ENCODE data around the gene OR10AD1.
"Not testable (repeated sequence)": the region's sequence is repeated elsewhere in the genome, so short reads cannot be mapped to it uniquely, and the experiment has no call there.

Gene OR10AD1, protein sequence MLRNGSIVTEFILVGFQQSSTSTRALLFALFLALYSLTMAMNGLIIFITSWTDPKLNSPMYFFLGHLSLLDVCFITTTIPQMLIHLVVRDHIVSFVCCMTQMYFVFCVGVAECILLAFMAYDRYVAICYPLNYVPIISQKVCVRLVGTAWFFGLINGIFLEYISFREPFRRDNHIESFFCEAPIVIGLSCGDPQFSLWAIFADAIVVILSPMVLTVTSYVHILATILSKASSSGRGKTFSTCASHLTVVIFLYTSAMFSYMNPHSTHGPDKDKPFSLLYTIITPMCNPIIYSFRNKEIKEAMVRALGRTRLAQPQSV

GRCh38 chr12:48203192-48203591, at the start of gene OR10AD1:
Gene OR10AD1, minus strand, starts transcription at chr12:48203292. Its CDS starts 0 bp downstream, at chr12:48203292.
- no peak for DNase-seq

DNA sequence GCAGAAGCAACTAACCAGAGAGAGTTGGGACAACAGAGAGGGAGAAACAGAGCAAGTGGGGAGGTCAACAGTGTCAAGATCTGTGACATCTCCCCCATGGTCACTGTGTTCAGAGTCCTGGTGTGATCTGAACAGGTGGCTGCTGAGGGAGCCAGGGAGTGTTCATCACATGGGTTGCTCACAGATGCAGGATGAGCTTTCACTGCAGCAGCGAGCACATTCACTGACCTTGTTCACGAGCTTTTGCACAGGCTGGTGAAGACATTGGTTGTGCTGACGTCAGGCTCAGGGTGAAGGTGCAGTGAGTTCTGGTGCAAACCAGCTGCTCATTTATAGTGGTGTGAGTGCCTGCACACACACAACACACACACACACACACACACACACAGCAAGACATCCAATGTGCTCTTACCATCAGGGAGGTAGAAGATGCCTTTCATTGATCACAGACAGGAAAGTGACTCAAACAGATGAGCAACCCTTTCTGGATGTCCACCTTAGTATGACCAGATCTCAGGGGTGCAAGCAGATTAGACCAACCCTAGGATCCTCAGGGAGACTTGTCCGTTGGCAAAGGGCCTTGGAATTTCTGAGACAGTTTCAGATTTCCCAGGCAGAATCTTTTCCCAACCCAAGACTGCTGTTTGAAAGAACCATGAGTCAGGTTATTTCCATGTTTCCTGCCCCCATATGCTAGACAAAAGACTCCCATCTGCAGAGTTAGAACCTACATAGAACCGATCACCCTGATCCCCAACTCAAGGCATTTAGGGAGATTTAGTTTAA, 44.3 kb upstream of the OR10AD1 start:
- no peak for DNase-seq

GRCh38 chr12:48237162-48237561, 34.1 kb upstream of the OR10AD1 start:
- DNase-seq: no peak

DNA sequence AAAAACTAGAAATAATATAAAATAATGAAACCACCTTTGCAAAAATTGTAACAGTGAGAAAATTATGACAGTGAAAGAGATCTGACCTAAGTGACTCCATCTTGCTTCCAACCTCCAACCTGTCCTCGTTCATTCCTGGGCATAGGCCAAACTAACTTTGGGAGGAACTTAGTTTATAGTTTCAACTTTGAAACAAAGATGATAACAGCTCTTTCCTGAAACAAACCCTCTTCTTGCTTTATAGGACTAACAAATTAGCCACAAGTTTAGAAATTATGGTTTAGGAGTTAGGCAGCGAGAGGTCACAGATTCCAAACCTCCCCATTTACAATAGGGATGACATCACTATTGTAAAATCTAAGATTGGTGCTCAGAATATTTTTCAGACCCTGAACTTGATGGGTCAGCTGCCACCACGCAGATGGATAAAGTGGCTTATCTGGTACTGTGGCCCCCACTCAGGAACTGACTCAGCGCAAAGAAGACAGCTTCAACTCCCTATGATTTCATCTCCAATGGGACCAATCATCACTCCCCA, 32.8 kb upstream of the OR10AD1 start:
- DNase-seq: no peak

GRCh38 chr12:48231169-48231958, 28.3 kb upstream of the OR10AD1 start:
- not testable (repeated sequence) for DNase-seq

- DNase-seq: not testable (repeated sequence)
These were observed 21.4 kb upstream of the OR10AD1 start for GRCh38 chr12:48224533-48224932.

GRCh38 chr12:48221645-48222044, 18.6 kb upstream of the OR10AD1 start:
- DNase-seq: no peak

DNA sequence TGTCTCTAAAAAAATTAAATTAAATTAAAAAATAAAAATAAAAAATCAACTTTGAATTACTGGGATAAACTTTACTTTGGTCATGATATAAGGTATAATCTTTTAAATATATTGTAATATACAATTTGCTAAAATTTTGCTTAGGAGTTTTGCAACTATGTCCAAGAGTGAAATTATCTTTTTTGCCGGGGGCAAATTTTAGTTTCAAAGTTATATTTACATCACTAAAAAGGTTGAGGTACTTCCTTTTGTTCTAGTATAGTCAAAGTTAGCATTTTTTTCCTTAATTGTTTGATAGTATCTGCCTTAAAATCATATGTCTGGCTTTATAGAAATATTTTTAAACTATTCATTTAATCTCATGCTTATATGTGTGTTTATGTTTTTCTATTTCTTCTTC, 17.6 kb upstream of the OR10AD1 start:
- no peak for DNase-seq

- no peak for DNase-seq
These were observed 16.5 kb upstream of the OR10AD1 start for GRCh38 chr12:48219631-48220030.

GRCh38 chr12:48216785-48217184, 13.7 kb upstream of the OR10AD1 start:
- no peak for DNase-seq

DNA sequence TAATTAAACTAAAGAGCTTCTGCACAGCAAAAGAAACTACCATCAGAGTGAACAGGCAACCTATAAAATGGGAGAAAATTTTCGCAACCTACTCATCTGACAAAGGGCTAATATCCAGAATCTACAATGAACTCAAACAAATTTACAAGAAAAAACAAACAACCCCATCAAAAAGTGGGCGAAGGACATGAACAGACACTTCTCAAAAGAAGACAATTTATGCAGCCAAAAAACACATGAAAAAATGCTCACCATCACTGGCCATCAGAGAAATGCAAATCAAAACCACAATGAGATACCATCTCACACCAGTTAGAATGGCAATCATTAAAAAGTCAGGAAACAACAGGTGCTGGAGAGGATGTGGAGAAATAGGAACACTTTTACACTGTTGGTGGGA, 6.4 kb upstream of the OR10AD1 start:
- DNase-seq: not testable (repeated sequence)

DNA sequence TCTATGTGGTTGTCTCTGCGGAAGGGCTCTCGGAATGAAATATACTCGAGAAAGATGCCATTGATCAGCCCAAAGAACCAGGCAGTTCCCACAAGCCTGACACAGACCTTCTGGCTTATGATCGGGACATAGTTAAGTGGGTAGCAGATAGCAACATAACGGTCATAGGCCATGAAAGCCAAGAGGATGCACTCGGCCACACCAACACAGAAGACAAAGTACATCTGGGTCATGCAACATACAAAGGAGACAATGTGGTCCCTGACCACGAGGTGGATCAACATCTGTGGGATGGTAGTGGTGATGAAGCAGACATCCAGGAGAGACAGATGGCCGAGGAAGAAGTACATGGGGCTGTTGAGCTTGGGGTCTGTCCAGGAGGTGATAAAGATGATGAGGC, 326 bp downstream of the OR10AD1 start:
- DNase-seq: no peak

- DNase-seq: no peak
These were observed 1.6 kb downstream of the OR10AD1 start for GRCh38 chr12:48201516-48201915.

DNA sequence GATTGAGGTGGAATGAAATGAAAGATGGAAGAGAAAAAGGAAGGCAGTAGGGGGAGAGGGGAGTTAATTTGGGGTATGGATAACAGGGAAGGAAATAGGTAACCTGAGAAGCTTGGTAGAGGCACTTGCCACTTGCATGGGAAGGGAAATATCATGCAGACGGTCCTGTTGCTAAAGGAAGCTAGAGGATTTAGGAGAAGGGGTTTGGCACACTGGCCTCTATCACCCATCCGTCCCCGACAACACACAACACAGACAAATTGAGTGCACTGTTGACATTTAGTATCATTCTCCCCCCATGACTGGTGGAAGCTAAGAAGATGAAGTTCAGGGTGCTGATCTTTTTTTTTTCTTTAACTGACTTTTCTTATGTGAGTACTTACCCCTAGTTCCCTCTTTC, 2.0 kb downstream of the OR10AD1 start:
- no peak for DNase-seq

DNA sequence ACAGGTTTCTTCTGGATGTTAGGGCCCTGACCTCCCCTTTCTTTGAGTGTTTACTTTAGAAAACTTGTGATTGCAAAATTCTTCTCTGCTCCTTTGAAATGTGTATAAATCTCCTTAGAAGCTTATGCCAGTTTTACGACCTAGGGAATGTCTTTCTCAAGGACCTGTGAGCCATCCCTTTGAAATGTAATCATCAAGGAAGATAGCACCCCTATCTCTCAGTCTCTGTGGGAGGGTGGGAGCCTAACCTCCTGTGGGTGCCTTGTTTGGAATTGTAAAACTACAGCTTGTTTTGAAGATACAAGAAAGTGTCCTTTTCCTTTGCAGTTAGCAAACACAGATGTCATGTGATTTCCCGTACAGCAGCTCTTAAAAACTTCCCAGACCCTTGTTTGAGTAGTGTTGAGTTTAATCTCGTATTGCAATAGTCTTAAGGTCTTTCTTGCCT, 3.3 kb downstream of the OR10AD1 start:
- no peak for DNase-seq

DNA sequence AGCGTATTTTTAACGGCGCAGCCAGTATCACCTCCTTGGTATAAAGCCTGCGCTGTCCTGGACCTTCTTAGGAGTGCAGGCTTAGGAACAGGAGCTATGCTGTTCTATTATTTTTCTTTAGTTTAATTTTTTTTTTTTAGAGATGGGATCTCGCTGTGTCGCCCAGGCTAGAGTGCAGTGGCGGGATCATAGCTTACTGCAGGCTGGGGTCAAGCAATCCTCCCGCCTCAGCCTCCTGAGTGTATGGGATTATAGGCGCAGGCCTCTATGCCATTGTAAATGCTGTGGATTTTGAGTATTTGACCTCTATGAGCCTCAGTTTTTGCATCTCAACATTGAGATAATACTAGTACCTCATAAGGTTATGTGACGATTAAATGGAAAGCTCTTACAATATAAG, 4.1 kb downstream of the OR10AD1 start:
- no peak for DNase-seq

DNA sequence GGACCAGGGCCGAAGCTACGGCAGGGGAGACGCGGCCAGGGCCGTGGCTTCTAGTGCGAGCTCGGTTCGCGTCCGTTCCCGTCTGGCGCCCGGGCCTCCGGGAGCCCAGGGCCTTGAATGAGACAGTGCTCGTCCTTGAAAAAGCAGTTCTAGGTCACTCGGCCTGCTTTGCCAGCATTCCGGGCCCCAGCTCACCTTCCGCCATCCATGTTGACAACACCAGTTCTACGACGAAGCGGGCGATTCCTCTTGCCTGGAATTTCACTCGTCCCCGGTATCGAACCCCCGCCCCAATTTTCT, 4.5 kb downstream of the OR10AD1 start:
- DNase-seq: no peak

- DNase-seq: peak; percentile 61
These were observed 5.0 kb downstream of the OR10AD1 start for GRCh38 chr12:48197971-48198671.

GRCh38 chr12:48197549-48197970, 5.5 kb downstream of the OR10AD1 start:
- no peak for DNase-seq

GRCh38 chr12:48194799-48195201, 8.3 kb downstream of the OR10AD1 start:
- no peak for DNase-seq

- no peak for DNase-seq
These were observed 9.5 kb downstream of the OR10AD1 start for GRCh38 chr12:48193623-48194022.

DNA sequence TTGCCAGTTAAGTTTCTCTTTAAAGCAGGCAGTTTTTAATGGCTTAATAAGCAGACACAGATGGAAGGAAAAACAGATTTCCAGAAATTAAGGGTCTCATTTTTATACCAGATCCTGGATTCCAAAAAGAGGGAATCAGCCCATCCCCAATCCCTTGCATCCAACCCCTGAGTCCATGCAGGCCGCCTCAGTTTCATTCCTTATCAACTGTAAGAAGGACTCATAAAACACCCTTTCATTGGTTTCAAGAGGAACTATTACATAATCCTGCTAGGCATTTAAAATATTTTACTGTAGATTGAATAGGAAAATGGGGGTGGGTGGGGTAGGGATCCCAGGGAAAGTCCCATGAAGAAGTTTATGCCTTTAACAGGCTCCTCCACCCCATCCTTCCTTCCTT, 10.2 kb downstream of the OR10AD1 start:
- DNase-seq: no peak

GRCh38 chr12:48191096-48191495, 12.0 kb downstream of the OR10AD1 start:
- no peak for DNase-seq
